NT2/D1 (cell line): ENCODE measurements around the gene KAT5.
A peak's percentile ranks its signal among the peaks of the same experiment; 100 is the strongest.

Experiments
- SUZ12 ChIP-seq: IDR thresholded peaks from 2 replicates; pipeline ENCODE4 v1.6.1; 2011; ENCODE audit not compliant: insufficient read length, insufficient read depth; ENCODE audit errors: extremely low read depth
- YY1 ChIP-seq: IDR thresholded peaks from 2 replicates; pipeline ENCODE4 v1.6.1; 2011; ENCODE audit not compliant: insufficient read length, insufficient read depth

DNA sequence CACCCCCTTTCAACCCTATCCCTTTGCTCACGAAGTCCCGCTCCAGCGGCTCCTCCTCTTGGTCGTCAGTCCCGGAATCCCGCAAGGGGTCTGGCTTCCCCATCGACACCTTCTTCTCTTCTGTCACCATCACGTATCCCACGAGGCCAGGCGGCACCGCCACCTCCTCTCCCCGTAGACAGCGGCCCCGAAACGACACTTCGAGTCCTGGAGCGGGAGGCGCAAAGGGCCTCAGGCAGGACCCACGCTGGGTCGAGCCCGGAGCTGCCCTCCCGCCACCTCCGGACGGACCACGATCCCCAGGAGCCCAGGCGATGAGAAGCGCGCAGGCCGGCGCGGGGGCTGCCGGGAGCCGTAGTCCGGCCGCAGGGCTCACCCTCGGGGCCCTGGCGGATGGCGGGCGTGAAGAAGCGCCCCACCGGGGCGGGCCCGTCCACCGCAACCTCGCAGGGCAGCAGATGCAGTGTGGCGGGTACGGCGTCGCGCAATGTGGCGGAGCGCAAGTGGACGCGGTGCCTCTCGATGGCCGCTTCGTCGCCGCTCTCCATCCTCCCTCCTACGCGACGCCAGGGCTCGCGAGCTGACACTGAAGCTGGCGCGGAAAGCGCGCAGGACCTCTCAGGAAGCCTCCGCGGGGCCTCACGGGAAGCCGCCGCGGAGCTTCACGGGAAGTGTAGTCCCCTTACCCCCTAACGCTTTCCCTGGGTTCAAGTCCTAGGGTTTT lies 8.3 kb downstream of the KAT5 start, which contains the start of gene RNASEH2C:
- peak; percentile 31 for TF ChIP-seq YY1
- no peak for TF ChIP-seq SUZ12
